NCI-H526 (cell line): ENCODE results near the gene POU4F1.
"Not testable (repeated sequence)": the region's sequence is repeated elsewhere in the genome, so short reads cannot be mapped to it uniquely, and the experiment has no call there.

Experiments
- DNase-seq, 2 experiments: peaks; one replicate each; lab custom pipeline; 2025; lab: John Stamatoyannopoulos, UW

Gene POU4F1

DNA sequence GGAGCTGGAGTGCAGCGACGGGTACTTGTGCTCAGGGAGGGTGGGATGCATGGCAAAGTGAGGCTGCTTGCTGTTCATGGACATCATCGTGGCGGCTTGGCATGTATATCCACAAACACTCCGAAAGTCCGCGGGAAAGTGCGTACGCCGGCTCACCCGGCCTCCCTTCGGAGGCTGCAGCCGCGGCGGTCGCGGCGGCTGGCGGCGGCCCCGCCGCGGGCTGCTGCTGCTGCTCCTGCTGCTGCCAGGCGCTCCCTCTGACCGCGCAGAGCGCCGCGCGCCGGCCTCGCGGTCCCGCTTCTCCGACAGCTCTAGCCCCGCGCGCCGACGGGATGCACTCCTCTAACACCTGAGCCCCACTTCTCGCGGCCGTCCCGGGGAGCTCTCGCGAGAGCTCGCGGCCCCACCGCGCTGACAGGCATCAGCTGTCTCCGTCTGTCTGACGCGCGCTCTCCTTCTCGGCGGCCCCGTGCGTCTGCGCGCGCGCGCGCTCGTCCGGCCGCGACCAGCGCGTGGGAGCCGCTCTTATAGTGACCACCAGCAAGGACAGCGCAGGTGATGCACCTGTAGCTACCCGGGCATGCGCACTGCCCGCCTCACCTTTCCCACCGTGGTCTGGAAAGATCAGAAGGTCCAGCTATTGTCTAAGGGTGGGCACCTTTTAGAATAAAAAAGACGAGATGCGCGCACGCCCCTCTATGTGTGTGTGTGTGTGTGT lies at the start of gene POU4F1:
Gene POU4F1, minus strand, starts transcription at position 313 of the 718 bp plus-strand sequence. Its CDS starts 226 bp downstream, at position 87.
- peak; percentile 94 to 99 for DNase-seq

DNA sequence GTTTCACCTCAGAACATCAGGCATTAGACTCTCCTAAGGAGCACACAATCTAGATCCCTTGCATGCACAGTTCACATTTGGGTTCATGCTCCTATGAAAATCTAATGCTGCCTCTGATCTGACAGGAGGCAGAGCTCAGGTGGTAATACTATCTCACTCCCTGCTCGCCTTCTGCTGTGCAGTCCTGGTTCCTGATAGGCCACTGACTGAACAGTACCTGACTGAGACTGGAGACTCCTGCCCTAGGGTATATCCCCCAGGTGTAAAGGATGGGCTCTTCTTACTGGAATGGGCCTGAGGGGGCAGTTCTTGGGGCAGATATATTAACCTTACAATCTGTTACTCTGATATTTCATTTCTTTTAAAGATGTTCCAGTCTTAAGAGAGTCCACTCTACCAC lies 49.3 kb upstream of the POU4F1 start:
- no peak for DNase-seq

- DNase-seq = no peak
Measured at GRCh38 chr13:78650717-78651083, 47.3 kb upstream of the POU4F1 start.

DNA sequence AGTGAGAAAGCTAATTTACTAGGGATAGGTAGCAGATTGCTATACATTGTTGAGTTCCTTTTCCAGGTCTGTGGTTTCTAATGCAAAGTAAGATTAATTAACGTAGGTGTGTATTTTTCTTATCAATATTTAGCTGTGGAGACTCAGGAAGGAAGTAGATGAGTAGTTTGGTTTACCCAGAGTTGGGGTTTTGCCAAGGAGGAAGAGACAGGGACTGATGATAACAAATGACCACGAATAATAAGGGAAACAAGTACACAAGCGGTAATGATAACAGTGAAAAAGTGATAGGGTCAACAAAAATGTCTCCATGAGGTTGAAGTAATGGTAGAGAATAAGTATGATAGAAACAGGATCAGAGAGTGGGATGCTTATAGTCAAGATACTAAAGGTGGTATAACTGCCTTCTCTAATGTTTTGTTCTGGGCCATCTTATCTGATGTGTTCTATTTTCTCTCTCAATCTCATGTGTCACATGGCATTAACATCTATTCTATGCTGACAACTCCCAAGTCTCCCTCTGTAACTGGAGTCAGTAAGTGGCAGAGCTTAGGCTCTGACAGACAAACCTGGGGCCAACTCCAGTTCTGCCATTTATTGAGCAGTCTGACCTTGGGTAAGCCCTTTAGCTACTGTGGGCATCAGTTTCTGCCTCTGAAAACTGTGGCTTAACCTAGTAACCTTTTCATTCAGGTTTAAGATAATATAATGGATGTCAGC lies 46.8 kb upstream of the POU4F1 start:
- DNase-seq = no peak

DNA sequence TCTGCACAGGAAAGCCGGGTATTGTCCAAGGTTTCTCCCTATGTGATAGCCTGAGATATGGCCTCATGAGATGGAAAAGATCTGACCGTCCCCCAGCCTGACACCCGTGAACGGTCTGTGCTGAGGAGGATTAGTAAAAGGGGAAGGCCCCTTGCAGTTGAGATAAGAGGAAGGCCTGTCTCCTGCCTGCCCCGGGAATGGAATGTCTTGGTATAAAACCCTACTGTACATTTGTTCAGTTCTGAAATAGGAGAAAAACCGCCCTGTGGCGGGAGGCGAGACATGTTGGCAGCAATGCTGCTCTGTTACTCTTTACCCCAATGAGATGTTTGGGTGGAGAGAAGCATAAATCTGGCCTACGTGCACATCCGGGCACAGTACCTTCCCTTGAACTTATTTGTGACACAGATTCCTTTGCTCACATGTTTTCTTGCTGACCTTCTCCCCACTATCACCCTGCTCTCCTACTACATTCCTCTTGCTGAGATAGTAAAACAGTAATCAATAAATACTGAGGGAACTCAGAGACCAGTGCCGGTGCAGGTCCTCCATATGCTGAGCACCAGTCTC lies 43.8 kb upstream of the POU4F1 start:
- DNase-seq = not testable (repeated sequence)

GRCh38 chr13:78638216-78638615 lies 34.9 kb upstream of the POU4F1 start:
- no peak for DNase-seq

GRCh38 chr13:78636495-78636894 lies 33.1 kb upstream of the POU4F1 start:
- DNase-seq = no peak

GRCh38 chr13:78632996-78633395 lies 29.6 kb upstream of the POU4F1 start:
- DNase-seq = no peak

DNA sequence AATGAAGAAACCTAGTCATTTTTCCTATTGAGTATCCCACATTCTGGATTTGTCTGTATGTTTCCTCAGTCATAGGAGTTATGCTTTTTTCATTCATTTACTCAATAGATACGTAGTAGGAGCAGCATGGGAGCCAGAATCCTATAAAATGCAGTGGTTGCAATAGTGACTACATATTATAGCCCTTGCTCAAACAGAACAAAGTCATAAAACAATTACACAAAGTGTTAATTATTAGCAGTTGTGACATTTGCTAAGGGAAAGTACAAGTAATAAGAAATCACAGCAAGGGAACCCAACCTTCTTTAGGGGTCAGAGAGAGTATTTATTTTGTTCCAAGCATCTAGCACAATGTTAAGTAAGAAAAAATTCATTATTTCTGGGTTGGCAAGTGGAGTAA lies 27.7 kb upstream of the POU4F1 start:
- DNase-seq = no peak

- DNase-seq = no peak
Measured at GRCh38 chr13:78630511-78630910, 27.2 kb upstream of the POU4F1 start.

- DNase-seq = no peak
Measured at GRCh38 chr13:78625384-78625783, 22.0 kb upstream of the POU4F1 start.

- no peak for DNase-seq
Measured at GRCh38 chr13:78623132-78623531, 19.8 kb upstream of the POU4F1 start.

DNA sequence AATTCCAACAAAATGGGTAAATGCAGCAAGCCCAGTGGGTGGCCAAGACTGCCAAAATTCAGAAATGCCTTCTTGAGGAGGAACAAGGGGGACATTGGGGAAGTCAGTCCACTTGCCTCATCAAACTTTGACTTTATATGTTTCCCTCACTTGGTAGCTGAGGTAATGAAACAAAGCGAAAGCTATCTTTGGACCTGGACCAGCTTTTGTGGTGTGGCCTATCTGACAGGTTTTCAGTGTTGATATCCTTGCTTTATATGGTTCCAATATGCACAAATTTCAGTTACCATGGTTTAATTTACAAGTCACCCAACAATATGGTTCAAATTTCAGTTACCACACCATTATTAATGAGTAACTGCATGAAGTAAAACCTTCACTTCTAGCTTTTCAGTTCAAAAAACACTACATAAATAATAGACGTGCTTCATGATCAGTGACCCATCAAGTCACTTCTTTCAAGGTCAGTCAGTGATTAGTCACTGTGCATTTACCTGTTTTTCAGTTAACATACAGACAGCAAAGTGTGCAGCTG lies 17.7 kb upstream of the POU4F1 start:
- no peak for DNase-seq

DNA sequence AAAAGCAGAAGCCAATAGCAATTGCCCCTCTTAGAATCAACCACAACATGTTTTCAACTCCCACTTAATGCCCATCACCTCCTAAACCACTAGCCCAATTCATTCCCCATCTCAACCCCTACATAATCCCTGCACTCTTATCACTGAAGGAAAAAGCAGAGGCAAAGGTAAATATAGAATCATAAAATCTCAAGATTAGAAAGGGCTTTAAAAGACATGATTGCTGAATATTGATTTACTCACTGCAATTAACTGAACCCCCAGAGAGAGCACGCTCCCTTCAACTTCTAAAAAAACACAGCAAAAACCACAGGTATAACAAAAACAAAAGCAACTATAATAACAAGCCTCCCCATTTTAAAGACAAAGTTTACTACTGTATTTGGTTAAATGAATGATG lies 15.1 kb upstream of the POU4F1 start:
- DNase-seq = no peak

GRCh38 chr13:78611040-78611439 lies 7.7 kb upstream of the POU4F1 start:
- no peak for DNase-seq

GRCh38 chr13:78610381-78610883 lies 7.1 kb upstream of the POU4F1 start:
- DNase-seq = peak; percentile 40 to 44

GRCh38 chr13:78609464-78610205 lies 6.3 kb upstream of the POU4F1 start:
- DNase-seq = peak; percentile 32 to 85

- peak in 1 of 2 experiments; percentile 66 for DNase-seq
Measured at GRCh38 chr13:78608688-78609463, 5.5 kb upstream of the POU4F1 start.

DNA sequence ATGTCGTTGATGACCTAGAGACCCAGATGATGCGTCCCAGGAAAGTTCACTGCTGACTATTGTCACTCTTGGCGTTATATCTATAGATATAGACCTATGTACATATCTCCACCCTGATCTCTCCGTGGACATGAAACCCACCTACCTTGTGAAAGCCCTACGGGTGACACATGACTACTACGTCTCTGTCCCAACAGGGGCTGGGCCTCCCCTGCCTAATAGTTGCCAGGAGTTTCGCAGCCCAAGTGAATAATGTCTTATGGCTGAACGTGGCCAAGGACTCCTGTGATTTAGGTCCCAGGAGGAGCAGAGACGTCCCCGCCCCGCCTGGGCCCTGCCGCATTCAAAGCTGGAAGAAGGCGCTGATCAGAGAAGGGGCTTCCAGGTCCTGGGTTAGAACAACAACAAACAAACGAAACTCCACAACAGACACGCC lies 4.9 kb upstream of the POU4F1 start:
- no peak for DNase-seq

DNA sequence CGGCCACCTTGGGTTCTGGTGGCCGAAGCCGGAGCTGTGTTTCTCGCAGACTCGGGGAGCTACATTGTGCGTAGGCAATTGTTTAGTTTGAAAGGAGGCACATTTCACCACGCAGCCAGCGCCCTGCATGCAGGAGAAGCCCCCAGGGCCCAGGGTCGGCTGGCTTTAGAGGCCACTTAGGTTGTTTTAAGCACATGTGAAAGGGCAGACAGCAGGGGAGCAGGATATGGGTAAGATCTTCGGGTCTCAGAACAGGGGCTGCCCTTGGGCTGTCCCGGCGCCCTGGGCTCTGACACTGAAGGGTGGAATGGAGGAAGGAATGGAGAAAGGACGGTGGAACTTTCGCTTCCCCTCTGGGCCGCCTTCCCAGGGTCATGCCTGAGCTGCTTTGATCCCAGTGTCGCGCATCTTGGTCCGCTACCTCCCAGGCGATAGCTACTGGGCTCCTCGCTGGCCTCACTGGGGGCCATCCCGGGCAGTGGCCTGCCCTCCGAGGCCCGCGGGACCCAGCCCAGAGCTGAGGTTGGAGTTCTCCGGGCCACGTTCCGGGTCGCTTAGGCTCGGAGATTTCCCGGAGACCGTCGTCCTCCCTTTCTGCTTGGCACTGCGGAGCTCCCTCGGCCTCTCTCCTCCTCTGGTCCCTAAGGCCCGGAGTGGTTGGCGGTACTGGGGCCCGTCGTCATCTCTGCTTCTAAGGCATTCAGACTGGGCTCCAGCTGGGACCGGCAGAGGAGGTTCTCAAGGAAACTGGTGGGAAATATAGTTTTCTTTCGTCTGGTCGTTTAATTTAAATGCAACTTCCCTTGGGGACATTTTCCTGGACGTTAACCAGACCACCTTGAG lies 4.3 kb upstream of the POU4F1 start:
- no peak for DNase-seq
